Fibroblast of lung (primary cell): Measurements from ENCODE around the gene TBRG1. TPM values are rescaled to one million over a fixed set of nuclear protein-coding genes. Genes with fewer than 3 reads are reported as not detected.

Source experiments
- DNase-seq, 2 donors: peaks; one replicate each; pipeline versions ENCODE4 v3.0.0 to v3.0.0-alpha.2; 2010; ENCODE audit warnings: low read depth in 2 of 2
- H2AFZ ChIP-seq: 2 replicates; pipeline ENCODE4 v1.5.1; 2012; ENCODE audit warnings: low read length, control low read depth, inconsistent platforms
- H3K27ac ChIP-seq: 2 replicates; pipeline ENCODE4 v1.5.1; 2011; ENCODE audit warnings: low read length, control low read depth; ENCODE audit not compliant: insufficient read depth
- H3K27me3 ChIP-seq: 2 replicates; pipeline ENCODE4 v1.5.1; 2011; ENCODE audit warnings: mild to moderate bottlenecking, low read length; ENCODE audit not compliant: control insufficient read depth, insufficient read depth
- H3K36me3 ChIP-seq: 2 replicates; pipeline ENCODE4 v1.5.1; 2011; ENCODE audit warnings: low read length; ENCODE audit not compliant: control insufficient read depth, insufficient read depth
- H3K4me1 ChIP-seq: 2 replicates; pipeline ENCODE4 v1.5.1; 2011; ENCODE audit warnings: low read length; ENCODE audit not compliant: control insufficient read depth, insufficient read depth; ENCODE audit errors: extremely low read depth
- H3K4me2 ChIP-seq: 2 replicates; pipeline ENCODE4 v1.5.1; 2011; ENCODE audit warnings: low read length, control low read depth; ENCODE audit not compliant: insufficient read depth; ENCODE audit errors: extremely low read depth
- H3K4me3 ChIP-seq, 4 experiments: fragments of 200-600 bp in 1 of 4; sonication (generic) in 1 of 4; replicated peaks in 1 of 4; 2 replicates each; pipeline ENCODE4 v1.5.1; 2011 to 2016; ENCODE audit warnings: low read length in 4 of 4, low read depth in 3 of 4, mild to moderate bottlenecking in 3 of 4, control low read depth in 2 of 4, inconsistent platforms in 1 of 4, mixed read lengths in 1 of 4; ENCODE audit not compliant: insufficient read depth in 1 of 4; ENCODE audit errors: control extremely low read depth in 1 of 4
- H3K79me2 ChIP-seq: 2 replicates; pipeline ENCODE4 v1.5.1; 2012; ENCODE audit warnings: mild to moderate bottlenecking, low read length, inconsistent platforms; ENCODE audit not compliant: control insufficient read depth, insufficient read depth
- H3K9ac ChIP-seq: 2 replicates; pipeline ENCODE4 v1.5.1; 2011; ENCODE audit warnings: mild to moderate bottlenecking, low read length, control low read depth; ENCODE audit not compliant: insufficient read depth
- H3K9me3 ChIP-seq: 2 replicates; pipeline ENCODE4 v1.5.1; 2012; ENCODE audit warnings: low read depth, low read length; ENCODE audit not compliant: control insufficient read depth, insufficient read depth
- H4K20me1 ChIP-seq: 2 replicates; pipeline ENCODE4 v1.5.1; 2011; ENCODE audit warnings: low read length; ENCODE audit not compliant: control insufficient read depth, insufficient read depth; ENCODE audit errors: extremely low read depth
- CTCF ChIP-seq, 2 donors: IDR thresholded peaks in 1 of 2; conservative IDR thresholded peaks in 1 of 2; 1 replicate in 1 of 2; 2 replicates in 1 of 2; pipeline ENCODE4 v1.5.1; 2011 to 2012; ENCODE audit warnings: low read length in 2 of 2, control low read depth in 1 of 2, inconsistent platforms in 1 of 2, low read depth in 1 of 2, mild to moderate bottlenecking in 1 of 2
- EZH2 ChIP-seq: IDR thresholded peaks from 2 replicates; pipeline ENCODE4 v1.5.1; 2012; ENCODE audit warnings: low read length, control low read depth, mild to moderate bottlenecking; ENCODE audit errors: missing control alignments
- polyA plus RNA-seq, 2 donors: library from polyadenylated mRNA; depleted of rRNA in 1 of 2; stranded (reverse) in 1 of 2; unstranded in 1 of 2; fragments of >200 nt; gene quantifications; 2 replicates each; pipeline ENCODE4 v1.2.1, GENCODE V29; 2011 to 2012; ENCODE audit warnings: missing spikeins in 1 of 2
- total RNA-seq: library from RNA; depleted of rRNA; stranded (reverse); fragments of >200 nt; gene quantifications from 2 replicates; pipeline ENCODE4 v1.2.1, GENCODE V29; 2014

Gene TBRG1
- total and polyA plus RNA-seq, 2 donors (not counting 1 experiment from before 2014, with no cell fraction given), result 31.0 to 36.2 TPM

DNA sequence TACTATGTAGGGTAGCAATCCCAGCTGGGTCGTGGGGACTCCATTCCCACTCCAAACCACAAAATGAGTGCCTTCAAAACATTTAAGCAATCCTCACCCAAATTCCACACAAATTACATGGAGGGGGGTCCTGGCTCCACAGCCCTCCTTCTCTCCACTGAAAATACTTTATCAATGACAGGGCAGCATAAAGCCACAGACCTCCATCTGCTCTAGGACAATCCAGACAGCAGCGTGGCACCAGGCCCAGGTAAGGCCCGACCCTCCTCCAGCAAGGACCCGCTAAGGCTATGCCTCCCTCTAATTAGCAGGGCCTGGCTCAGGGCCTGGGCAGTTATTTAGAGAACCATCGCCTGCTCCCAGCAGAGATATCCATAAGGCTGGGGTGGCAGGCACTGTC lies 11.6 kb upstream of the TBRG1 start, which contains the start of gene PANX3:
Gene PANX3 (plus strand): TSS at position 365 of the 400 bp plus-strand sequence. CDS start 129 bp downstream, outside the sequence.
- Histone ChIP-seq H3K9me3 (no peaks in the 10 kb centered on the region), H3K79me2 (no peaks in the 10 kb centered on the region), H3K27me3 (no peaks in the 10 kb centered on the region), H3K27ac (no peak within 1 kb of the TSS), H3K4me2 (no peak within 1 kb of the TSS), H3K36me3 (no peaks in the 10 kb centered on the region), H2AFZ (no peak within 1 kb of the TSS), H3K4me1 (no peaks in the 10 kb centered on the region), H3K9ac (no peak within 1 kb of the TSS), H3K4me3 (no peak within 1 kb of the TSS), H4K20me1 (no peaks in the 10 kb centered on the region)
- DNase-seq, result peak in 1 of 2 donors; percentile 52
- no peak for TF ChIP-seq EZH2
- TF ChIP-seq CTCF (conservative IDR thresholded peaks at IDR 0.05 in 1 of 2, IDR thresholded peaks at IDR 0.05 in 1 of 2; ENCODE audit: low read depth in 1 of 2, low read length in 2 of 2), result no peak

DNA sequence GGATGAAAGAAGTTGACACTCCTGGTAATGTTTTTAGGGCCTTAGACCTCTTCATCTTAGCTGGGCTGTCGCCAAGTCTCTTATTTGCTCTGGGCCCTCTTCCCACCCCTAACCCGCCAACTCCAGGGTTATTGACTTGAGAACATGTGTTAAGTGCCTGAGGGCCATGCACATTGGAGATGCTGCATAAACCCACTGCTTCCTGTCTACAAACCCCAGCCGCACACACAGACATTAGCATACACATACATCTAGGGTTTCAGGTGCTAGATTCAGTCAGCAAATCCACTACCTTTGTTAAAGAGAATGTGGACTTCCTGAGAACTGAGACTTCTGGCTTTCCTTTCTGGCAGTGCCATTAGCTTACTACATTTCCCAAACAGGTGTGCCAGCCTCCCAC lies 10.6 kb upstream of the TBRG1 start:
- no peak for DNase-seq
- Histone ChIP-seq H3K27ac (no peak overlapping the region), H3K9me3 (no peaks in the 10 kb centered on the region), H2AFZ (no peak overlapping the region), H3K9ac (no peak overlapping the region), H3K27me3 (no peaks in the 10 kb centered on the region), H3K4me1 (no peaks in the 10 kb centered on the region), H4K20me1 (no peaks in the 10 kb centered on the region), H3K4me3 (no peak overlapping the region), H3K79me2 (no peaks in the 10 kb centered on the region), H3K4me2 (no peak overlapping the region), H3K36me3 (no peaks in the 10 kb centered on the region)
- TF ChIP-seq EZH2 (no peak), CTCF (conservative IDR thresholded peaks at IDR 0.05 in 1 of 2, IDR thresholded peaks at IDR 0.05 in 1 of 2; ENCODE audit: low read depth in 1 of 2, low read length in 2 of 2) (no peak)

GRCh38 chr11:124612567-124613246 lies 10.0 kb upstream of the TBRG1 start:
- no peak for TF ChIP-seq CTCF (conservative IDR thresholded peaks at IDR 0.05 in 1 of 2, IDR thresholded peaks at IDR 0.05 in 1 of 2; ENCODE audit: low read depth in 1 of 2, low read length in 2 of 2)
- TF ChIP-seq EZH2, result no peak
- Histone ChIP-seq H3K4me3 (no peak overlapping the region), H3K9me3 (no peaks in the 10 kb centered on the region), H2AFZ (no peak overlapping the region), H3K4me1 (no peaks in the 10 kb centered on the region), H3K79me2 (no peaks in the 10 kb centered on the region), H3K27ac (no peak overlapping the region), H3K9ac (no peak overlapping the region), H3K27me3 (no peaks in the 10 kb centered on the region), H3K36me3 (no peaks in the 10 kb centered on the region), H3K4me2 (no peak overlapping the region), H4K20me1 (no peaks in the 10 kb centered on the region)
- no peak for DNase-seq
